ENCODE data around the gene GYG1.

GYG1 gene

GRCh38 chr3:149007567-149008257 lies 16.4 kb downstream of the GYG1 start:
- TF ChIP-seq, protein P1, sequence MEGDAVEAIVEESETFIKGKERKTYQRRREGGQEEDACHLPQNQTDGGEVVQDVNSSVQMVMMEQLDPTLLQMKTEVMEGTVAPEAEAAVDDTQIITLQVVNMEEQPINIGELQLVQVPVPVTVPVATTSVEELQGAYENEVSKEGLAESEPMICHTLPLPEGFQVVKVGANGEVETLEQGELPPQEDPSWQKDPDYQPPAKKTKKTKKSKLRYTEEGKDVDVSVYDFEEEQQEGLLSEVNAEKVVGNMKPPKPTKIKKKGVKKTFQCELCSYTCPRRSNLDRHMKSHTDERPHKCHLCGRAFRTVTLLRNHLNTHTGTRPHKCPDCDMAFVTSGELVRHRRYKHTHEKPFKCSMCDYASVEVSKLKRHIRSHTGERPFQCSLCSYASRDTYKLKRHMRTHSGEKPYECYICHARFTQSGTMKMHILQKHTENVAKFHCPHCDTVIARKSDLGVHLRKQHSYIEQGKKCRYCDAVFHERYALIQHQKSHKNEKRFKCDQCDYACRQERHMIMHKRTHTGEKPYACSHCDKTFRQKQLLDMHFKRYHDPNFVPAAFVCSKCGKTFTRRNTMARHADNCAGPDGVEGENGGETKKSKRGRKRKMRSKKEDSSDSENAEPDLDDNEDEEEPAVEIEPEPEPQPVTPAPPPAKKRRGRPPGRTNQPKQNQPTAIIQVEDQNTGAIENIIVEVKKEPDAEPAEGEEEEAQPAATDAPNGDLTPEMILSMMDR (IDR thresholded peaks at IDR 0.05; ENCODE audit: insufficient read depth, low read depth, low read length, missing control alignments) = no peak
- no peak for DNase-seq (ENCODE audit: low read depth)
- H3K4me3 ChIP-seq (ENCODE audit: low read depth, low read length) = no peak overlapping the region

DNA sequence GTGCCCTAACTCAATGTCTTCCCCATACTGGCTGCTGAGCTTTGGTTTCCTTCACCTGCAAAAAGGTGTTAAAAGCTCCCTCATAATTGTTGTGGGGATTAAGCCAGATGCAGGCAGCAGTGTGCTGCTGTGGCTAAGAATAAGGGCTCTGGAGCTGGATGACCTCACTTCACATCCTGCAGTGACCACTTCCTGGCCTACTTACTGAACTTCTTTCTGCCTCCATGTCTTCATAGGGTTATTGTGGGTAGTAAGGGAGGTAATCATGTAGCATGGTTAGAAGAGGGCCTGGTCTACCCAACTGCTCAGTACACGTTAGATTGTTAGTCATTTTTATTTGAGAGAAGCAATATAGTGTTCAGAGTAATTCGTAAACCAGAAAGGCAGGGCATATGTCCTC lies 18.4 kb downstream of the GYG1 start:
- peak; percentile 65 for DNase-seq (ENCODE audit: low read depth)
- H3K4me3 ChIP-seq (ENCODE audit: low read depth, low read length) = no peak overlapping the region
- TF ChIP-seq, protein P1 (IDR thresholded peaks at IDR 0.05; ENCODE audit: insufficient read depth, low read depth, low read length, missing control alignments) = no peak

GRCh38 chr3:149010504-149010951 lies 19.2 kb downstream of the GYG1 start:
- H3K4me3 ChIP-seq (ENCODE audit: low read depth, low read length) = no peak overlapping the region
- TF ChIP-seq, protein P1 (IDR thresholded peaks at IDR 0.05; ENCODE audit: insufficient read depth, low read depth, low read length, missing control alignments) = no peak
- no peak for DNase-seq (ENCODE audit: low read depth)

- no peak for DNase-seq (ENCODE audit: low read depth)
- H3K4me3 ChIP-seq (ENCODE audit: low read depth, low read length) = no peak overlapping the region
Measured at GRCh38 chr3:149010966-149011365, 19.6 kb downstream of the GYG1 start.

DNA sequence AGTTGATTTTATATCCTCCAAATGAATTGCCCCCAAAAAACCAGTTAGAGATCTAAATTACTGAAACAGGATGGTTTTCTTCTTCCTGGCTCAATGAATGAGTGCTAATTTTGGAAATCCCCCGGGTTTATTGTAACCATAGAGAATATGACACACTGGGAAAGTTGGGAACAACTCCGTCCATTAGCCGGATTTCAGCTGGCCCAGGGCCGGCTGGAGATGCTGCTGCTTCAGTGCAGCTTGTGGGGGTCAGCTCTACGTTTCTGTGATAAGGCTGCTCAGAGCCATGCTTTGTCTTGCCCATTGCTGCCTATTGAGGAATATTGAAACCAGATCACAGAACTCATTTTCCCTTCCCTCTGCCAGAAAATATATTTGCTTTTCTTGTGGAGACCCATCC lies 20.3 kb downstream of the GYG1 start:
- TF ChIP-seq, protein P1 (IDR thresholded peaks at IDR 0.05; ENCODE audit: insufficient read depth, low read depth, low read length, missing control alignments) = no peak
- H3K4me3 ChIP-seq (ENCODE audit: low read depth, low read length) = no peak overlapping the region
- no peak for DNase-seq (ENCODE audit: low read depth)

More at GRCh38 chr3:149010966-149011365, 19.6 kb downstream of the GYG1 start:
- TF ChIP-seq, protein P1 (IDR thresholded peaks at IDR 0.05; ENCODE audit: insufficient read depth, low read depth, low read length, missing control alignments) = no peak

DNA sequence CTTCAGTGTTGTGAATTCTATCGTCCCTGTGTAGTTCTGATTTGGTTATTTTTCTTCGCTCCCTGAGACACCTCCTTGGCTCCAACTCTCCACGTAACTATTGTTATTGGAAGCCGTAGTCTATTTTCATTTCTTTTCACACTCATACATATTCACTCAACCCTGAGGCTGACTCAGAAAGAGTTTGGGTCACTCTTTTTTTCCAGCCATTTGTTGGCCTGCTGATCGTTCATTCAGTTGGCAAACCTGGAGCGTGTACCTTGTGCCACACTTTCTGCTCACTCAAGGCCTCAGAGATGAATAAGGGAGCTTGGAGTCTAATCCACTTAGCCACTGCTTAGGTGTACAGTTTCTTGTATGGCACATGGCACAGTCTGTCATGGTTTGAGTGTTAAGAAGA lies 22.4 kb downstream of the GYG1 start:
- TF ChIP-seq, protein P1 (IDR thresholded peaks at IDR 0.05; ENCODE audit: insufficient read depth, low read depth, low read length, missing control alignments) = no peak
- DNase-seq (ENCODE audit: low read depth) = no peak
- H3K4me3 ChIP-seq (ENCODE audit: low read depth, low read length) = no peak overlapping the region

DNA sequence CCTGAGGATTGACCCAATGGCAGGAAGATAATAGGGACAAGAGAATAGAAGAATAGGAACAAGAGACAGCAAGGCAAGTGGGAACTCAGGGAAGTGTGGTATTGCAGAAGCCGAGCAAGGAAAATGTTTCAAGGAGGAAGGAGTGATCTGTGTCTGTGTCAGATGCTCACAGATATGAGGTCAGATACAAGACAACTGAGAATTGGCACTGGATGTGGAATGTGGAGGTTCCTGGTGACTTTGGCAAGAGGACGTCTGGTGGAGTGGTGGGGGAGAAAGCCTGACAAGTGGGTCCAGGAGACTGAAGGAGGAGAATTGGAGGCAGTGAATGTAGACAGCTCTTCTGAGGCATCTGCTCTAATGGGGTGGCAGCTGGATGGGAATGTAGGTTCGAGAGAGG lies 24.1 kb downstream of the GYG1 start:
- no peak for DNase-seq (ENCODE audit: low read depth)
- TF ChIP-seq, protein P1 (IDR thresholded peaks at IDR 0.05; ENCODE audit: insufficient read depth, low read depth, low read length, missing control alignments) = no peak
- no peak overlapping the region for H3K4me3 ChIP-seq (ENCODE audit: low read depth, low read length)

Data from GM12865 (cell line).